ENCODE data around the gene B4GALT7.
"Not testable (repeated sequence)": the region's sequence is repeated elsewhere in the genome, so short reads cannot be mapped to it uniquely, and the experiment has no call there.

Gene B4GALT7

GRCh38 chr5:177610770-177611445 lies 11.0 kb downstream of the B4GALT7 start:
- DNase-seq (ENCODE audit: extremely low read depth, low read depth) = no peak
- no peak for TF ChIP-seq CTCF (IDR thresholded peaks at IDR 0.05; ENCODE audit: low read depth, low read length)

GRCh38 chr5:177611446-177612214 lies 11.7 kb downstream of the B4GALT7 start:
- DNase-seq (ENCODE audit: extremely low read depth, low read depth) = no peak
- TF ChIP-seq CTCF (IDR thresholded peaks at IDR 0.05; ENCODE audit: low read depth, low read length) = no peak

- no peak for TF ChIP-seq CTCF (IDR thresholded peaks at IDR 0.05; ENCODE audit: low read depth, low read length)
- no peak for DNase-seq (ENCODE audit: extremely low read depth, low read depth)
These were observed 12.3 kb downstream of the B4GALT7 start for GRCh38 chr5:177612215-177612673.

GRCh38 chr5:177620560-177620959 lies 20.6 kb downstream of the B4GALT7 start:
- no peak for DNase-seq (ENCODE audit: extremely low read depth, low read depth)
- TF ChIP-seq CTCF (IDR thresholded peaks at IDR 0.05; ENCODE audit: low read depth, low read length) = no peak

- not testable (repeated sequence) for DNase-seq (ENCODE audit: extremely low read depth, low read depth)
These were observed 24.2 kb downstream of the B4GALT7 start for GRCh38 chr5:177624172-177624571.

- not testable (repeated sequence) for DNase-seq (ENCODE audit: extremely low read depth, low read depth)
These were observed 30.3 kb downstream of the B4GALT7 start for GRCh38 chr5:177630186-177630585.

GRCh38 chr5:177634912-177635311 lies 35.0 kb downstream of the B4GALT7 start:
- DNase-seq (ENCODE audit: extremely low read depth, low read depth) = not testable (repeated sequence)

GRCh38 chr5:177645462-177645861 lies 45.5 kb downstream of the B4GALT7 start:
- not testable (repeated sequence) for DNase-seq (ENCODE audit: extremely low read depth, low read depth)

GRCh38 chr5:177651235-177651634 lies 51.3 kb downstream of the B4GALT7 start:
- DNase-seq (ENCODE audit: extremely low read depth, low read depth) = not testable (repeated sequence)

- not testable (repeated sequence) for DNase-seq (ENCODE audit: extremely low read depth, low read depth)
These were observed 57.9 kb downstream of the B4GALT7 start for GRCh38 chr5:177657846-177658245.

GRCh38 chr5:177658542-177658941 lies 58.6 kb downstream of the B4GALT7 start:
- DNase-seq (ENCODE audit: extremely low read depth, low read depth) = not testable (repeated sequence)

Data from AG09319 (cell line).